GM21825 (cell line): Measurements from ENCODE around the gene SDK2.

ENCODE experiments used
- ATAC-seq: cut with Tn5 transposase; IDR thresholded peaks from one replicate; pipeline ENCODE4 v1.9.1; 2021; ENCODE audit warnings: mild to moderate bottlenecking, moderate library complexity; ENCODE audit not compliant: unreplicated experiment

The SDK2 gene

GRCh38 chr17:73513426-73513825 lies 130.8 kb downstream of the SDK2 start:
- no peak for ATAC-seq

- ATAC-seq, result no peak
Measured at GRCh38 chr17:73511719-73512115, 132.5 kb downstream of the SDK2 start.

- no peak for ATAC-seq
Measured at GRCh38 chr17:73510981-73511718, 133.1 kb downstream of the SDK2 start.

- no peak for ATAC-seq
Measured at GRCh38 chr17:73508931-73509605, 135.2 kb downstream of the SDK2 start.

- no peak for ATAC-seq
Measured at GRCh38 chr17:73508057-73508930, 136.0 kb downstream of the SDK2 start.

- ATAC-seq, result no peak
Measured at GRCh38 chr17:73506470-73507435, 137.5 kb downstream of the SDK2 start.

- no peak for ATAC-seq
Measured at GRCh38 chr17:73503560-73503959, 140.7 kb downstream of the SDK2 start.

GRCh38 chr17:73500414-73500999 lies 143.7 kb downstream of the SDK2 start:
- ATAC-seq, result no peak

- ATAC-seq, result no peak
Measured at GRCh38 chr17:73498886-73499554, 145.2 kb downstream of the SDK2 start.

GRCh38 chr17:73498176-73498575 lies 146.1 kb downstream of the SDK2 start:
- no peak for ATAC-seq

GRCh38 chr17:73497721-73498120 lies 146.5 kb downstream of the SDK2 start:
- no peak for ATAC-seq

- ATAC-seq, result no peak
Measured at GRCh38 chr17:73496232-73496631, 148.0 kb downstream of the SDK2 start.

- ATAC-seq, result no peak
Measured at GRCh38 chr17:73495641-73496040, 148.6 kb downstream of the SDK2 start.

- ATAC-seq, result no peak
Measured at GRCh38 chr17:73494950-73495349, 149.3 kb downstream of the SDK2 start.

- no peak for ATAC-seq
Measured at GRCh38 chr17:73493956-73494926, 150.0 kb downstream of the SDK2 start.

- ATAC-seq, result no peak
Measured at GRCh38 chr17:73492821-73493814, 151.1 kb downstream of the SDK2 start.
